Activated CD8-positive, alpha-beta memory T cell treated with anti-CD3 and anti-CD28 coated beads for 24 hours (primary cell): Measurements from ENCODE around the gene OR51D1.

Experiments used
- DNase-seq: peaks from one replicate; pipeline ENCODE4 v3.0.0-alpha.2; 2020

Gene OR51D1

GRCh38 chr11:4645974-4646373 lies 8.7 kb downstream of the OR51D1 start:
- DNase-seq = no peak

GRCh38 chr11:4647766-4648165 lies 10.5 kb downstream of the OR51D1 start:
- DNase-seq = no peak

- no peak for DNase-seq
Measured at GRCh38 chr11:4654635-4655369, 17.5 kb downstream of the OR51D1 start.

GRCh38 chr11:4658629-4659445 lies 21.6 kb downstream of the OR51D1 start:
- no peak for DNase-seq

- no peak for DNase-seq
Measured at GRCh38 chr11:4662876-4663275, 25.6 kb downstream of the OR51D1 start.

GRCh38 chr11:4664183-4664582 lies 26.9 kb downstream of the OR51D1 start:
- no peak for DNase-seq

GRCh38 chr11:4664786-4665185 lies 27.5 kb downstream of the OR51D1 start:
- DNase-seq = no peak

- DNase-seq = no peak
Measured at GRCh38 chr11:4665424-4665823, 28.1 kb downstream of the OR51D1 start.

GRCh38 chr11:4671741-4672140 lies 34.5 kb downstream of the OR51D1 start:
- no peak for DNase-seq

- no peak for DNase-seq
Measured at GRCh38 chr11:4672470-4672869, 35.2 kb downstream of the OR51D1 start.

- no peak for DNase-seq
Measured at GRCh38 chr11:4673781-4674180, 36.5 kb downstream of the OR51D1 start.

GRCh38 chr11:4677948-4678347 lies 40.7 kb downstream of the OR51D1 start:
- DNase-seq = no peak

GRCh38 chr11:4680341-4680740 lies 43.1 kb downstream of the OR51D1 start:
- no peak for DNase-seq

- no peak for DNase-seq
Measured at GRCh38 chr11:4682623-4683419, 45.5 kb downstream of the OR51D1 start.

GRCh38 chr11:4684631-4685285 lies 47.5 kb downstream of the OR51D1 start:
- DNase-seq = no peak
